Measurements from ENCODE around the gene CEP131. TPM values are rescaled to one million over a fixed set of nuclear protein-coding genes. Genes with fewer than 3 reads are reported as not detected.

Gene CEP131
- total RNA-seq, 2 experiments from 2014 or later, result 9.4 to 9.8 TPM

- DNase-seq, result no peak
- intact Hi-C loops (cut with micrococcal nuclease), result no loop called here
- no peak overlapping the region for H3K4me3 Mint-ChIP-seq
- H3K4me1 Mint-ChIP-seq (ENCODE audit: low read depth), result no peaks in the 10 kb centered on the region
- H3K9me3 Mint-ChIP-seq, result no peaks in the 10 kb centered on the region
- H3K27ac Mint-ChIP-seq, result no peak overlapping the region
- H3K36me3 Mint-ChIP-seq (ENCODE audit: low read depth), result no peaks in the 10 kb centered on the region
- CTCF ChIA-PET, result no interaction called here
- peaks cover 3% of the 10 kb centered on the region for H3K27me3 Mint-ChIP-seq (ENCODE audit: low read depth)
These were observed 51.9 kb downstream of the CEP131 start for GRCh38 chr17:81170727-81171494.

GRCh38 chr17:81169870-81170309, 52.9 kb downstream of the CEP131 start:
- no peak for DNase-seq
- H3K4me1 Mint-ChIP-seq (ENCODE audit: low read depth), result no peaks in the 10 kb centered on the region
- no peaks in the 10 kb centered on the region for H3K9me3 Mint-ChIP-seq
- peaks cover 3% of the 10 kb centered on the region for H3K27me3 Mint-ChIP-seq (ENCODE audit: low read depth)
- intact Hi-C loops (cut with micrococcal nuclease), result no loop called here
- no peaks in the 10 kb centered on the region for H3K36me3 Mint-ChIP-seq (ENCODE audit: low read depth)
- CTCF ChIA-PET, result no interaction called here
- no peak overlapping the region for H3K4me3 Mint-ChIP-seq
- H3K27ac Mint-ChIP-seq, result no peak overlapping the region

- no peak for DNase-seq
- Mint-ChIP-seq H3K4me1 (ENCODE audit: low read depth) (peaks cover 1% of the 10 kb centered on the region), H3K4me3 (no peak overlapping the region), H3K27ac (no peak overlapping the region), H3K9me3 (no peaks in the 10 kb centered on the region), H3K27me3 (ENCODE audit: low read depth) (peaks cover 8% of the 10 kb centered on the region), H3K36me3 (ENCODE audit: low read depth) (no peaks in the 10 kb centered on the region)
- CTCF ChIA-PET, result no interaction called here
- intact Hi-C loops (cut with micrococcal nuclease), result no loop called here
These were observed 55.1 kb downstream of the CEP131 start for GRCh38 chr17:81167638-81168037.

GRCh38 chr17:81167194-81167524, 55.6 kb downstream of the CEP131 start:
- intact Hi-C loops (cut with micrococcal nuclease), result no loop called here
- H3K27me3 Mint-ChIP-seq (ENCODE audit: low read depth), result peaks cover 8% of the 10 kb centered on the region
- no peaks in the 10 kb centered on the region for H3K9me3 Mint-ChIP-seq
- no peak overlapping the region for H3K27ac Mint-ChIP-seq
- no peaks in the 10 kb centered on the region for H3K36me3 Mint-ChIP-seq (ENCODE audit: low read depth)
- peaks cover 1% of the 10 kb centered on the region for H3K4me1 Mint-ChIP-seq (ENCODE audit: low read depth)
- no peak overlapping the region for H3K4me3 Mint-ChIP-seq
- CTCF ChIA-PET, result no interaction called here
- DNase-seq, result no peak

GRCh38 chr17:81166033-81166492, 56.7 kb downstream of the CEP131 start, which contains the start of gene AATK:
Gene AATK, minus strand, starts transcription at chr17:81166221. Its CDS starts 229 bp downstream, at chr17:81165992.
- Mint-ChIP-seq H3K9me3 (no peaks in the 10 kb centered on the region), H3K4me1 (ENCODE audit: low read depth) (peaks cover 1% of the 10 kb centered on the region), H3K4me3 (no peak within 1 kb of the TSS), H3K36me3 (ENCODE audit: low read depth) (no peaks in the 10 kb centered on the region), H3K27ac (no peak within 1 kb of the TSS), H3K27me3 (ENCODE audit: low read depth) (peaks cover 12% of the 10 kb centered on the region)
- DNase-seq, result no peak
- intact Hi-C loops (cut with micrococcal nuclease), result no loop called here
- CTCF ChIA-PET, result no interaction called here

- Mint-ChIP-seq H3K27ac (no peak within 1 kb of the TSS), H3K4me3 (no peak within 1 kb of the TSS), H3K4me1 (ENCODE audit: low read depth) (peaks cover 1% of the 10 kb centered on the region), H3K36me3 (ENCODE audit: low read depth) (no peaks in the 10 kb centered on the region), H3K9me3 (no peaks in the 10 kb centered on the region), H3K27me3 (ENCODE audit: low read depth) (peaks cover 14% of the 10 kb centered on the region)
- DNase-seq, result no peak
- intact Hi-C loops (cut with micrococcal nuclease), result no loop called here
- CTCF ChIA-PET, result no interaction called here
These were observed 57.3 kb downstream of the CEP131 start, which contains the start of gene PVALEF for GRCh38 chr17:81165246-81166032. Gene PVALEF, plus strand, starts transcription at chr17:81165507. Its CDS starts 15,720 bp downstream, at chr17:81181227.

- Mint-ChIP-seq H3K4me3 (no peak overlapping the region), H3K4me1 (ENCODE audit: low read depth) (peaks cover 1% of the 10 kb centered on the region), H3K27ac (no peak overlapping the region), H3K36me3 (ENCODE audit: low read depth) (no peaks in the 10 kb centered on the region), H3K27me3 (ENCODE audit: low read depth) (peaks cover 14% of the 10 kb centered on the region), H3K9me3 (no peaks in the 10 kb centered on the region)
- DNase-seq, result no peak
- intact Hi-C loops (cut with micrococcal nuclease), result no loop called here
- CTCF ChIA-PET, result interaction anchor here (0.6 kb wide), 1 partner anchor 25 kb away, joined by 4 read pairs; no protein-coding TSS in a partner anchor
These were observed 58.2 kb downstream of the CEP131 start for GRCh38 chr17:81164371-81165245.

GRCh38 chr17:81163703-81164370, 58.9 kb downstream of the CEP131 start:
- Mint-ChIP-seq H3K27me3 (ENCODE audit: low read depth) (peaks cover 16% of the 10 kb centered on the region), H3K9me3 (no peaks in the 10 kb centered on the region), H3K27ac (no peak overlapping the region), H3K4me1 (ENCODE audit: low read depth) (peaks cover 1% of the 10 kb centered on the region), H3K36me3 (ENCODE audit: low read depth) (no peaks in the 10 kb centered on the region), H3K4me3 (no peak overlapping the region)
- intact Hi-C loops (cut with micrococcal nuclease), result no loop called here
- no peak for DNase-seq
- CTCF ChIA-PET, result interaction anchor here (0.6 kb wide), 1 partner anchor 25 kb away, joined by 4 read pairs; no protein-coding TSS in a partner anchor

GRCh38 chr17:81163051-81163695, 59.6 kb downstream of the CEP131 start:
- no peak for DNase-seq
- H3K27ac Mint-ChIP-seq, result no peak overlapping the region
- CTCF ChIA-PET, result no interaction called here
- peaks cover 1% of the 10 kb centered on the region for H3K4me1 Mint-ChIP-seq (ENCODE audit: low read depth)
- H3K4me3 Mint-ChIP-seq, result no peak overlapping the region
- H3K27me3 Mint-ChIP-seq (ENCODE audit: low read depth), result peaks cover 16% of the 10 kb centered on the region
- intact Hi-C loops (cut with micrococcal nuclease), result no loop called here
- no peaks in the 10 kb centered on the region for H3K9me3 Mint-ChIP-seq
- H3K36me3 Mint-ChIP-seq (ENCODE audit: low read depth), result no peaks in the 10 kb centered on the region

GRCh38 chr17:81162491-81162890, 60.3 kb downstream of the CEP131 start:
- H3K4me3 Mint-ChIP-seq, result no peak overlapping the region
- CTCF ChIA-PET, result no interaction called here

GRCh38 chr17:81161972-81162371, 60.8 kb downstream of the CEP131 start:
- no peak for DNase-seq
- peaks cover 1% of the 10 kb centered on the region for H3K4me1 Mint-ChIP-seq (ENCODE audit: low read depth)
- H3K9me3 Mint-ChIP-seq, result no peaks in the 10 kb centered on the region
- H3K27ac Mint-ChIP-seq, result no peak overlapping the region
- H3K36me3 Mint-ChIP-seq (ENCODE audit: low read depth), result no peaks in the 10 kb centered on the region
- no peak overlapping the region for H3K4me3 Mint-ChIP-seq
- CTCF ChIA-PET, result no interaction called here
- H3K27me3 Mint-ChIP-seq (ENCODE audit: low read depth), result peaks cover 13% of the 10 kb centered on the region
- intact Hi-C loops (cut with micrococcal nuclease), result no loop called here

More at GRCh38 chr17:81162491-81162890, 60.3 kb downstream of the CEP131 start:
- Mint-ChIP-seq H3K4me1 (ENCODE audit: low read depth) (peaks cover 1% of the 10 kb centered on the region), H3K27me3 (ENCODE audit: low read depth) (peaks cover 16% of the 10 kb centered on the region), H3K27ac (no peak overlapping the region), H3K9me3 (no peaks in the 10 kb centered on the region), H3K36me3 (ENCODE audit: low read depth) (no peaks in the 10 kb centered on the region)
- no peak for DNase-seq
- intact Hi-C loops (cut with micrococcal nuclease), result no loop called here

Measured in activated naive CD4-positive, alpha-beta T cell treated with anti-CD3 and anti-CD28 coated beads for 36 hours (primary cell).